ENCODE measurements around the gene ARFGEF2. TPM values are rescaled to one million over a fixed set of nuclear protein-coding genes. Genes with fewer than 3 reads are reported as not detected.

The ARFGEF2 gene
- total RNA-seq, 1 experiment from 2014 or later = 22.2 TPM

DNA sequence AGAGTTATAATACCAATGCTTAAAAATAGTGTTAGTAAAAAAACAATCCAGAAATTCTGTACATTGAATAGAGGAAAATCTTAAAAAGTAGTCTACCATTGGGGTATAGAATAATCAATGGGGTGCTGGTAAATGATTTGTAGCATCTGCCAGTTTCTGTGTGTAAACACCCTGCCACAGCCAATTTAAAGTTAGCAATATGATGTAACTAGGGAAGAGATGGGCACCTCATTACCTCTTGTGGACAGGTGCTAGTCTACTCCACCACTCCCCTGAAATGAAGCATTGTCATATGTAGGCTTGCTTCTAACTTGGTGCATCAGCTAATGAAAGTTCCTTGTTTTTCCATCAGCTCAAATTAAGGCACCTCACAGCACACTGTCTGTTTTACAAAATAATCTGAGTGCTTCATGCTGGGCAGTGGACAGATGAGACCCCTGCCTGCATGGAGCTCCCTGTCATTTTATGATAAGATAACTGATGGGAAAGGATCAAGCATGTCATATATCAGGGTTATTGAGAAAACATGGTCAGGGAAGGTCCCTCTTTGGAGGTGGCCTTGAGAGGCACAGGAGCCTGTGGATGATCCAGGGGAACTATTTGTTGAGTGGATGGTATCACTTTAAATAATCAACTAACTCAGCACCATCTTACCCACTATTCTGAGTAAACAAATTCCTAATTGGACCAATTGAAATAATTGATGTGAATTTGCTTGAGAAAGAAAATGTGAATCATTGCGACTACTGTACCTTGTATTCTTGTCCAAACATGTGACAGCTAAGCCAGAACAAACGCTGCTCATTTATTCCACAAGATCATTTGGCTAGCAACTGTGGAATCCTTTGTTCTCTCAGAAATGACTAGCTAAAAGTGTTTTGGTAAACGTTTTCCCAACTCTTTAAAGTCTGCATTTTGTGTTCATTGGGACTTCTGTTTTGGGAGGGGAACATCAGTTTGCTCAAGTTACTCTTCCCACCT is 78.7 kb downstream of the ARFGEF2 start:
- BruUV-seq (replicated peaks) = no TSS peak
- no peak for DNase-seq (ENCODE audit: low read depth, low spot score)
- Histone ChIP-seq H3K9me2 (ENCODE audit: insufficient read depth) (no peaks in the 10 kb centered on the region), H3K79me2 (ENCODE audit: insufficient read depth, low read length) (no peaks in the 10 kb centered on the region), H3K9me3 (ENCODE audit: control insufficient read depth in 1 of 2, insufficient read depth in 1 of 2, low read depth in 1 of 2, low read length in 2 of 2) (no peaks in the 10 kb centered on the region), H3K4me1 (ENCODE audit: control insufficient read depth in 1 of 2, insufficient read depth in 2 of 2, low read length in 2 of 2) (no peaks in the 10 kb centered on the region), H3K27ac (ENCODE audit: low read depth, low read length) (no peak overlapping the region), H3K36me3 (ENCODE audit: control insufficient read depth in 1 of 2, insufficient read depth in 2 of 2, low read length in 2 of 2) (peaks cover 21 to 30% of the 10 kb centered on the region in 2 experiments), H3K9ac (ENCODE audit: low read length) (no peak overlapping the region), H3K4me2 (ENCODE audit: low read length) (no peak overlapping the region), H3K4me3 (replicated peaks in 1 of 2; ENCODE audit: low read depth in 1 of 2, low read length in 2 of 2) (no peak overlapping the region), H2AFZ (ENCODE audit: low read depth, low read length, poor library complexity, severe bottlenecking) (no peak overlapping the region), H3K27me3 (ENCODE audit: insufficient read depth, low read length) (no peaks in the 10 kb centered on the region), H4K20me1 (ENCODE audit: insufficient read depth) (no peaks in the 10 kb centered on the region)
- POLR2A ChIA-PET = no interaction called here
- RAD21 ChIA-PET (ENCODE audit: low non-redundant PET in 1 of 2, low total read pairs in 2 of 2, uncharacterized antibody in 2 of 2, unreplicated experiment in 2 of 2) = no interaction called here
- CTCF ChIA-PET = no interaction called here
- TF ChIP-seq ZFX (IDR thresholded peaks at IDR 0.05) (no peak), ZNF274 (IDR thresholded peaks at IDR 0.05; ENCODE audit: low read depth, low read length) (no peak), SRF (IDR thresholded peaks at IDR 0.05; ENCODE audit: low read depth) (no peak), POLR2AphosphoS5 (IDR thresholded peaks at IDR 0.05; ENCODE audit: low read depth, low read length) (no peak), ATF3 (IDR thresholded peaks at IDR 0.05) (no peak), EZH2 (IDR thresholded peaks at IDR 0.05) (no peak), RAD21 (IDR thresholded peaks at IDR 0.05; ENCODE audit: low read depth) (no peak), SIN3A (IDR thresholded peaks at IDR 0.05; ENCODE audit: low read depth) (no peak)
- no peak for ATAC-seq
- intact Hi-C loops (cut with micrococcal nuclease) = no loop called here

- H3K4me3 ChIP-seq (replicated peaks in 1 of 2; ENCODE audit: low read depth in 1 of 2, low read length in 2 of 2) = no peak overlapping the region
- no peak overlapping the region for H2AFZ ChIP-seq (ENCODE audit: low read depth, low read length, poor library complexity, severe bottlenecking)
- intact Hi-C loops (cut with micrococcal nuclease) = no loop called here
- DNase-seq (ENCODE audit: low read depth, low spot score) (no peak), ATAC-seq (no peak)
- H3K9ac ChIP-seq (ENCODE audit: low read length) = no peak overlapping the region
- no peaks in the 10 kb centered on the region for H3K9me3 ChIP-seq (ENCODE audit: control insufficient read depth in 1 of 2, insufficient read depth in 1 of 2, low read depth in 1 of 2, low read length in 2 of 2)
- H3K79me2 ChIP-seq (ENCODE audit: insufficient read depth, low read length) = no peaks in the 10 kb centered on the region
- ChIA-PET RAD21 (ENCODE audit: low non-redundant PET in 1 of 2, low total read pairs in 2 of 2, uncharacterized antibody in 2 of 2, unreplicated experiment in 2 of 2) (no interaction called here), CTCF (no interaction called here), POLR2A (no interaction called here)
- no peaks in the 10 kb centered on the region for H3K27me3 ChIP-seq (ENCODE audit: insufficient read depth, low read length)
- H4K20me1 ChIP-seq (ENCODE audit: insufficient read depth) = no peaks in the 10 kb centered on the region
- H3K36me3 ChIP-seq (ENCODE audit: control insufficient read depth in 1 of 2, insufficient read depth in 2 of 2, low read length in 2 of 2) = peaks cover 14 to 25% of the 10 kb centered on the region in 2 experiments; a peak in 3 of 4 replicates
- no peak overlapping the region for H3K27ac ChIP-seq (ENCODE audit: low read depth, low read length)
- no peaks in the 10 kb centered on the region for H3K4me1 ChIP-seq (ENCODE audit: control insufficient read depth in 1 of 2, insufficient read depth in 2 of 2, low read length in 2 of 2)
- H3K9me2 ChIP-seq (ENCODE audit: insufficient read depth) = no peaks in the 10 kb centered on the region
- TF ChIP-seq ATF3 (IDR thresholded peaks at IDR 0.05) = no peak
- TF ChIP-seq YY1 (IDR thresholded peaks at IDR 0.05; ENCODE audit: extremely low read depth, insufficient replicate concordance, low read depth, low read length) = no peak
- no peak overlapping the region for H3K4me2 ChIP-seq (ENCODE audit: low read length)
- no TSS peak for BruUV-seq (replicated peaks)
These were observed 80.2 kb downstream of the ARFGEF2 start for GRCh38 chr20:49001741-49002140.
